Aorta (tissue), 5 donors: ENCODE data around the gene SLC19A1. TPM values are rescaled to one million over a fixed set of nuclear protein-coding genes. Genes with fewer than 3 reads are reported as not detected.
"Not testable (repeated sequence)": the region's sequence is repeated elsewhere in the genome, so short reads cannot be mapped to it uniquely, and the experiment has no call there.

Experiments
- ATAC-seq: fragments of 200-7000 bp; cut with Tn5 transposase; one replicate; pipeline ENCODE4 v1.9.1; 2022; ENCODE audit warnings: moderate library complexity; ENCODE audit not compliant: low FRiP score
- DNase-seq, 2 donors: peaks; one replicate each; pipeline ENCODE4 v3.0.0-alpha.2; 2020
- H3K27ac ChIP-seq, 2 donors: one replicate each; pipeline ENCODE4 v1.5.1; 2013; ENCODE audit warnings: low read length in 2 of 2, mild to moderate bottlenecking in 2 of 2, moderate library complexity in 2 of 2, control low read depth in 1 of 2, inconsistent platforms in 1 of 2, low read depth in 1 of 2
- H3K27me3 ChIP-seq, 2 donors: one replicate each; pipeline ENCODE4 v1.6.1; 2013; ENCODE audit warnings: control low read depth in 1 of 2, low read length in 1 of 2, mild to moderate bottlenecking in 1 of 2, moderate library complexity in 1 of 2; ENCODE audit not compliant: insufficient read depth in 2 of 2, control insufficient read depth in 1 of 2
- H3K36me3 ChIP-seq, 2 donors: one replicate each; pipeline ENCODE4 v1.6.1; 2013; ENCODE audit warnings: control low read depth in 1 of 2, low read length in 1 of 2, mild to moderate bottlenecking in 1 of 2; ENCODE audit not compliant: insufficient read depth in 2 of 2, control insufficient read depth in 1 of 2
- H3K4me1 ChIP-seq, 2 donors: one replicate each; pipeline ENCODE4 v1.6.1; 2013; ENCODE audit warnings: low read length in 2 of 2, control low read depth in 1 of 2, mild to moderate bottlenecking in 1 of 2, moderate library complexity in 1 of 2; ENCODE audit not compliant: insufficient read depth in 2 of 2, control insufficient read depth in 1 of 2
- H3K4me3 ChIP-seq, 2 donors: one replicate each; pipeline ENCODE4 v1.5.1; 2013; ENCODE audit warnings: low read length in 2 of 2, control low read depth in 1 of 2, mild to moderate bottlenecking in 1 of 2
- H3K9me3 ChIP-seq: one replicate; pipeline ENCODE4 v1.6.1; 2013; ENCODE audit warnings: mild to moderate bottlenecking, low read length; ENCODE audit not compliant: control insufficient read depth
- WGBS, 2 donors: extraction: QIAGEN DNeasy Blood & Tissue Kit; methylation state at CpG; one replicate each; pipeline ENCODE4 v1.1.7; 2013; 5-methylcytosine and 5-hydroxymethylcytosine counted together
- intact Hi-C, 2 donors: fragments of 100-400 bp; cut with DNase I; formaldehyde crosslinking; loops; one replicate each; pipeline versions ENCODE4 v1.14.2 to v1.15.0; 2022
- polyA plus RNA-seq, 2 donors: library from polyadenylated mRNA; stranded (reverse); fragments of 200-250 nt; gene quantifications; one replicate each; pipeline ENCODE4 v1.2.3, GENCODE V29; 2013
- total RNA-seq, 2 donors: library from RNA; stranded (reverse); fragmentation: NEBNext Ultra II Directional; extraction: Animal tissue kit (Norgen Biotek cat#: 25700); gene quantifications; one replicate each; pipeline ENCODE4 v1.2.1, GENCODE V29; 2021
- donor health status: healthy with polysubstance abuse.
- donor health status: Bipolar disorder and iron deficiency.
- donor health status: DM: no; HTN: no; CAD: no.
- donor health status: DM: no; HTN: no; CAD: no.
- donor health status: DM: yes; HTN: yes; CAD: no.

SLC19A1 gene
- total and polyA plus RNA-seq, 4 donors, result 4.5 to 32.5 (median 7.3) TPM

DNA sequence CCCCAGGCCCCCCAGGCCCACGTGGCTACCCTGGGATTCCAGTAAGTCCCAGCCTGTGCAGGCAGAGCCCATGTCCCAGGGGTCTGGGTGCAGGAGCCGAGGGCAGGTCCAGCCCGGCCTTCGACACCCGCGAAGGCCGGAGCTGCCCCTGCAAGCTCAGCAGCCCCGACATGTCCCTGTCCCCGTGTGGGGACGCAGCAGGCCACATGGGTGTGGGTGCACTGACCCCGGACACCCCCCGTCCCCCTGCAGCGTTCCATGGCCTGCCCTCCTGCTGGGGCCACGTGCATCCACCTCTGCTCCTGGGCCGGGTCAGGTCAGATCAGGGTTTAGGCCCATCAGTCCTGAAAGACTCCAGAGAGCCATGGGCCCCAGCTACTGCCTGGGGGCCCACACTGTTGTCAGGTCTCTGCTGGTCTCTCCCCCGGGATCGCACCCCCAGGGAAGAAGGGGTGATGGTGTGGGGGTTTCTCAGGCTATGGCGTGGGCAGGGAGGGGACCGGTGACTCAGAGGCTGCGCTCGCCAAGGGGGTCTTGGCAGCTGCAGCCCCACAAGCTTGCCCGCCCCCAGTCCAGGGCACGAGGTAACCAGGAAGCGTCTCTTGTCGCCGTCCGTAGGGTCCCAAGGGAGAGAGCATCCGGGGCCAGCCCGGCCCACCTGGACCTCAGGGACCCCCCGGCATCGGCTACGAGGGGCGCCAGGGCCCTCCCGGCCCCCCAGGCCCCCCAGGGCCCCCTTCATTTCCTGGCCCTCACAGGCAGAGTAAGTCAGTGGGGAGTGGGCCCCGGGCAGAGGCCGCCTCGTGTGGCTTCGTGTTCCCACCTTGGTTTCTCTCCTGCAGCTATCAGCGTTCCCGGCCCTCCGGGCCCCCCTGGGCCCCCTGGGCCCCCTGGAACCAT is 37.5 kb downstream of the SLC19A1 start:
- Histone ChIP-seq H3K4me1 (no peaks in the 10 kb centered on the region), H3K4me3 (no peak overlapping the region), H3K9me3 (no peaks in the 10 kb centered on the region), H3K27ac (no peak overlapping the region), H3K36me3 (no peaks in the 10 kb centered on the region), H3K27me3 (no peaks in the 10 kb centered on the region)
- peak; percentile 40 to 60 for DNase-seq
- intact Hi-C loops, result no loop called here
- ATAC-seq, result no peak
- 81 to 84% methylated on average over 40 to 41 of the region's 41 CpGs for WGBS, 2 donors

DNA sequence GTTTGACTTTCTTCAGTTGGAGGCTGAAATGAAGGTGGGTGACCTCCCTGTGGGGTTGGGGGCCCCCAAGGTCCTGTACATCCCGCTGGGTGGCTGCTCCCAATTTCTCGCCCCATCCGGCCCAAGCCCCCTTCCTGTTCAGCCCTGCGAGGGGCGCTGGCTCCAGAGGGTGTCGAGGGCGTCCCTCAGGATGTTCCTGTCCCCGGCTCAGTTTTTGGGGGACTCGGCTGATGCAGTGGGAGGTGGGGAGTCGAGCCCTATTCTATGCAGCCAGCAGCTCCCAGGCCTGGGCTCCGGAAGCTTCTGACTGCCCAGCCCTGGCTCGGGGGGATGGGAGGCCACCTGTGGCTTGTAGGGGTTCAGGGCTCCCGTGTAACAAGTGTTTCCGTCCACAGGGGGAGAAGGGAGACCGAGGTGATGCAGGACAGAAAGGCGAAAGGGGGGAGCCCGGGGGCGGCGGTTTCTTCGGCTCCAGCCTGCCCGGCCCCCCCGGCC is 38.2 kb downstream of the SLC19A1 start:
- DNase-seq (peak; percentile 44 to 68), ATAC-seq (no peak)
- no peaks in the 10 kb centered on the region for H3K36me3 ChIP-seq
- intact Hi-C loops, result no loop called here
- no peaks in the 10 kb centered on the region for H3K27me3 ChIP-seq
- H3K4me3 ChIP-seq, result no peak overlapping the region
- no peaks in the 10 kb centered on the region for H3K4me1 ChIP-seq
- 91 to 95% methylated on average over 22 of the region's 22 CpGs for WGBS, 2 donors
- no peak overlapping the region for H3K27ac ChIP-seq
- H3K9me3 ChIP-seq, result no peaks in the 10 kb centered on the region

DNA sequence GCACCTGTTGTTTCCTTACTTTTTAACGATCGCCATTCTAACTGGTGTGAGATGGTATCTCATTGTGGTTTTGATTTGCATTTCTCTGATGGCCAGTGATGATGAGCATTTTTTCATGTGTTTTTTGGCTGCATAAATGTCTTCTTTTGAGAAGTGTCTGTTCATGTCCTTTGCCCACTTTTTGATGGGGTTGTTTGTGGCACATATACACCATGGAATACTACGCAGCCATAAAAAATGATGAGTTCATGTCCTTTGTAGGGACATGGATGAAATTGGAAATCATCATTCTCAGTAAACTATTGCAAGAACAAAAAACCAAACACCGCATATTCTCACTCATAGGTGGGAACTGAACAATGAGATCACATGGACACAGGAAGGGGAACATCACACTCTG is 39.0 kb downstream of the SLC19A1 start:
- intact Hi-C loops, H3K36me3 ChIP-seq, H3K27ac ChIP-seq, H3K9me3 ChIP-seq, H3K27me3 ChIP-seq, H3K4me3 ChIP-seq, ATAC-seq, H3K4me1 ChIP-seq, DNase-seq: not testable (repeated sequence)
- 92 to 93% methylated on average over 3 of the region's 4 CpGs for WGBS, 2 donors

DNA sequence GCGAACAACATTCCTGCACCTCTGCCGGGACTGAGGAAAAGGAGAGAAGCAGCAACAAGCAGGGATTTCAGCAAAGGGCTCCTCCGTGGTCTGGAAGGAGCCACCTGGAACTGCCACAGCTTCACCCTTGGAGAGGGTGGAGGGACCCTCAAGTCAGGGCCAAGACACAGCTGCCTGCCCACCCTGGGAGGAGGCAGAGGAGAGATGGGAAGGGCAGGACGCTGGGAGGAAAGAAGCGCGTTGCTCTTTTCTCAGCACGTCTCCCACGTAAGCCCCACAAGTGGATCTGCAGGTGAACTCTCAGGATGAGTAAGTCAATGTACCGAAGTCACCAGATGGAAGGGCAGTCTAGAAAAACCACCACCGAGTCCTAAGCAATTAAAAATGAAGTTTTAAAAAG is 39.6 kb downstream of the SLC19A1 start:
- Histone ChIP-seq H3K36me3 (no peaks in the 10 kb centered on the region), H3K4me1 (no peaks in the 10 kb centered on the region), H3K9me3 (no peaks in the 10 kb centered on the region), H3K4me3 (no peak overlapping the region), H3K27ac (no peak overlapping the region), H3K27me3 (no peaks in the 10 kb centered on the region)
- intact Hi-C loops, result no loop called here
- DNase-seq, result peak; percentile 23 to 32
- no peak for ATAC-seq
- WGBS, 2 donors, result 88% methylated on average over 10 of the region's 10 CpGs

DNA sequence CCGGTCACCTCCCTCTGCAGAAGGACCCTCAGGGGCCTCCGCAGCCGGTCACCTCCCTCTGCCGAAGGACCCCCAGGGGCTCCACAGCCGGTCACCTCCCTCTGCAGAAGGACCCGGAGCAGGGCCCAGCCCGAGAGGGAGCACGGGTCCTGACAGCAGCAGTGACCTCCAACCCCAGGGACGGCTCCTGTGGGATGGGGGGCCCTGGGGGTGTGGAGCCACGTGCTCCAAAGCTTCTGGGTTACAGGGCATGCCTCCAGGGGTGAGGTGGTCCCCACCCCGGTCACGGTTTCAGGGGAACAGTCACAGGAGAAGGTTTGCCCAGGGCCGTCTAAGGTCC is 40.3 kb downstream of the SLC19A1 start:
- Histone ChIP-seq H3K36me3 (no peaks in the 10 kb centered on the region), H3K4me1 (no peaks in the 10 kb centered on the region), H3K27ac (no peak overlapping the region), H3K4me3 (no peak overlapping the region), H3K9me3 (no peaks in the 10 kb centered on the region), H3K27me3 (no peaks in the 10 kb centered on the region)
- 76 to 85% methylated on average over 12 to 13 of the region's 13 CpGs for WGBS, 2 donors
- intact Hi-C loops, result no loop called here
- ATAC-seq (no peak), DNase-seq (peak; percentile 18 to 67)

DNA sequence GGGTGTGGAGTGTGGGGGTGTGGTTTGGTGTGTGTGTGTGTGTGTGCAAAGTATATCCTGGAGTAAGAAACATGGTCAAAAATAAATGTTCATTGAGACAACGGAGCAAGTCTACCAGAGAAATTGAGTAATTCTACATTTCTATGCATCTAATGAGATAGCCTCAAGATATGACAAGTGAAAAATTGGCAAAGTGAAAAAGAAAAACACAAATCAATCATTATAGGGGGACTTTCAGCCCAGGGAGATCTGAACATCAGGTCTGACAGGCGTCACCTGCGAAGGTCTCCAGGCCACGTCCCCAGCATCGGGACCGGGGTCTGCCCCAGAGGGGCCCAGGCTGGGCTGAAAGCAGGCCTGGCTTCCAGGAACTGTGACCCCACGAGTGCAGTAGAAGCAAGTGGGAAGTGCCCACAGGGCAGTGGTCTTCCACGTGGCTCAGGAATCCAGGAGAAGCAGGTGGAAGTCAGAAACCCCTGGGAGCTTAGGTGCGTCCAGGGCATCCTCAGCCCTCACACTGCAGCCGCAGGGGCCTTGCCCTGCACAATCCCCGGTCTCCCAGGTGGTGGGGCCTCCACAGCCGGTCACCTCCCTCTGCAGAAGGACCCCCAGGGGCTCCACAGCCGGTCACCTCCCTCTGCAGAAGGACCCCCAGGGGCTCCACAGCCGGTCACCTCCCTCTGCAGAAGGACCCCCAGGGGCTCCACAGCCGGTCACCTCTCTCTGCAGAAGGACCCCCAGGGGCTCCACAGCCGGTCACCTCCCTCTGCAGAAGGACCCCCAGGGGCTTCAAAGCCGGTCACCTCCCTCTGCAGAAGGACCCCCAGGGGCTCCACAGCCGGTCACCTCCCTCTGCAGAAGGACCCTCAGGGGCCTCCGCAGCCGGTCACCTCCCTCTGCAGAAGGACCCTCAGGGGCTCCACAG is 40.9 kb downstream of the SLC19A1 start:
- H3K4me1 ChIP-seq, H3K27ac ChIP-seq, H3K9me3 ChIP-seq, intact Hi-C loops, ATAC-seq, H3K27me3 ChIP-seq, H3K36me3 ChIP-seq, H3K4me3 ChIP-seq: not testable (repeated sequence)
- DNase-seq, result peak; percentile 36 to 53
- 84 to 87% methylated on average over 17 to 20 of the region's 20 CpGs for WGBS, 2 donors

DNA sequence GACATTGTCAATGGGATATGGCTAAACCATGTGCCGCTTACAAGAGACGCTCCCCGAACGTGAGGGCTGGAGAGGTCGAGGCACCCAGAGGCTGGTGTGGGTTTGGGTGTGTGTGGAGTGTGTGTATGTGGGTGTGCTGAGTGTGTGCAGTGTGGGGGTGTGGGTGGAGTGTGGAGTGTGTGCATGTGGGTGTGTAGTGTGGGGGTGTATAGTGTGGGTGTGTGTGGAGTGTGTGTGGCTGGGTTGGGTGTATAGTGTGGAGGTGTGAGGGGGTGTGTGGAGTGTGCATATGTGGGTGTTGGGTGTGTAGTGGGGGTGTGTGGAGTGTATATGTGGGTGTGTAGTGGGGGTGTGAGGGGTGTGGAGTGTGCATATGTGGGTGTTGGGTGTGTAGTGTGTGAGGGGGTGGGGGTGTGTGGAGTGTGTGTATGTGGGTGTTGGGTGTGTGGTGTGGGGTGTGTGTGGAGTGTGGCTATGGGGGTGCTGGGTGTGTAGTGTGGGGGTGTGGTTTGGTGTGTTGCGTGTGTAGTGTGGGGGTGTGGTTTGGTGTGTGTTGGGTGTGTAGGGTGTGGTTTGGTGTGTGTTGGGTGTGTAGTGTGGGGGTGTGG is 42.2 kb downstream of the SLC19A1 start:
- Histone ChIP-seq H3K4me3 (no peak overlapping the region), H3K4me1 (no peaks in the 10 kb centered on the region), H3K27me3 (no peaks in the 10 kb centered on the region), H3K27ac (no peak overlapping the region), H3K9me3 (no peaks in the 10 kb centered on the region), H3K36me3 (peaks cover 0 to 3% of the 10 kb centered on the region in 2 donors)
- peak; percentile 21 to 55 for DNase-seq
- intact Hi-C loops, result no loop called here
- WGBS, 2 donors, result 84 to 86% methylated on average over 6 of the region's 6 CpGs
- ATAC-seq, result no peak

DNA sequence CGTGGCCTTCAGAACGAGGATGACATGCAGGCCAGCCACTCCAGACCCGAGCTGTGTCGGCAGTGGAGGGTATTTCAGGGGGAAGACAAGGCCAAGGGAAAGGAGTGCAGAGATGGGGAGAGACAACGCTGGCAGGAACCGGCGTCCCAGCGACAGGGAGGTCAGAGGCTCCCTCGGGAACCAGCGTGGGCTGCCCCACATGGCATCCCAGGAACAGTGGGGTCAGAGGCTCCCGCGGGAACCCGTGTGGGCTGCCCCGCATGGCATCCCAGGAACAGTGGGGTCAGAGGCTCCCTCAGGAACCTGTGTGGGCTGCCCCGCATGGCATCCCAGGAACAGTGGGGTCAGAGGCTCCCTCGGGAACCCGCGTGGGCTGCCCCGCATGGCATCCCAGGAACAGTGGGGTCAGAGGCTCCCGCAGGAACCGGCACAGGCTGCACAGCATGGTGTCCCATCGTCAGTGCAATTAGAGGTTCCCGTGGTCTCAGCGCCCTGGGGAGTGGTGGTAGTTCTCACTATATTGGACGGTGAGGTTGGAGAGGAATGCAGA is 43.0 kb downstream of the SLC19A1 start:
- no peaks in the 10 kb centered on the region for H3K27me3 ChIP-seq
- peaks cover 0 to 3% of the 10 kb centered on the region in 2 donors for H3K36me3 ChIP-seq
- intact Hi-C loops, result no loop called here
- 85 to 86% methylated on average over 25 of the region's 25 CpGs for WGBS, 2 donors
- H3K4me1 ChIP-seq, result no peaks in the 10 kb centered on the region
- ATAC-seq (no peak), DNase-seq (peak; percentile 36 to 71)
- no peak overlapping the region for H3K27ac ChIP-seq
- no peak overlapping the region for H3K4me3 ChIP-seq
- no peaks in the 10 kb centered on the region for H3K9me3 ChIP-seq
